GM12864 (cell line): Measurements from ENCODE around the gene SCAF8.

Source experiments
- DNase-seq: peaks from one replicate; pipeline ENCODE4 v3.0.0-alpha.2; 2011; ENCODE audit warnings: low read depth
- H3K4me3 ChIP-seq: 2 replicates; pipeline ENCODE4 v1.5.1; 2011; ENCODE audit warnings: mild to moderate bottlenecking, low read depth, low read length, control low read depth
- TF ChIP-seq, protein P1 (sequence below): IDR thresholded peaks from 2 replicates; pipeline ENCODE4 v1.5.1; 2011; ENCODE audit warnings: low read depth, mild to moderate bottlenecking, moderate library complexity, low read length, control low read depth, inconsistent platforms; ENCODE audit errors: missing control alignments

The SCAF8 gene

DNA sequence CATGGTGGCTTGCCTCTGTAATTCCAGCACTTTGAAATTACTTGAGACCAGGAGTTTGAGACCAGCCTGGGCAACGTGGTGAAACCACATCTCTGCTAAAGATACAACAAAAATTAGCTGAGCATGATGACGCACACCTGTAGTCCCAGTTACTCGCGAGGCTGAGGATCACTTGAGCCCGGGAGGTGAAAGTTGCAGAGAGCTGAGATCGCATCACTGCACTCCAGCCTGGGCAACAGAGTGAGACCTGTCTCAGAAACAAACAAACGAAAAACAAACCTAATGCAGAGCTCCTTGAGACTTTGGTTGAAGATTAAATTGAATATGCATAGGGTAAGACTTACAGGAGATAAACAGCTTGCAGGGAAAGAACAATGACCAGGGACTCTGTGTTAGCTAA, 80.8 kb downstream of the SCAF8 start:
- TF ChIP-seq, protein P1, sequence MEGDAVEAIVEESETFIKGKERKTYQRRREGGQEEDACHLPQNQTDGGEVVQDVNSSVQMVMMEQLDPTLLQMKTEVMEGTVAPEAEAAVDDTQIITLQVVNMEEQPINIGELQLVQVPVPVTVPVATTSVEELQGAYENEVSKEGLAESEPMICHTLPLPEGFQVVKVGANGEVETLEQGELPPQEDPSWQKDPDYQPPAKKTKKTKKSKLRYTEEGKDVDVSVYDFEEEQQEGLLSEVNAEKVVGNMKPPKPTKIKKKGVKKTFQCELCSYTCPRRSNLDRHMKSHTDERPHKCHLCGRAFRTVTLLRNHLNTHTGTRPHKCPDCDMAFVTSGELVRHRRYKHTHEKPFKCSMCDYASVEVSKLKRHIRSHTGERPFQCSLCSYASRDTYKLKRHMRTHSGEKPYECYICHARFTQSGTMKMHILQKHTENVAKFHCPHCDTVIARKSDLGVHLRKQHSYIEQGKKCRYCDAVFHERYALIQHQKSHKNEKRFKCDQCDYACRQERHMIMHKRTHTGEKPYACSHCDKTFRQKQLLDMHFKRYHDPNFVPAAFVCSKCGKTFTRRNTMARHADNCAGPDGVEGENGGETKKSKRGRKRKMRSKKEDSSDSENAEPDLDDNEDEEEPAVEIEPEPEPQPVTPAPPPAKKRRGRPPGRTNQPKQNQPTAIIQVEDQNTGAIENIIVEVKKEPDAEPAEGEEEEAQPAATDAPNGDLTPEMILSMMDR = no peak
- DNase-seq = peak; percentile 51
- H3K4me3 ChIP-seq = no peak overlapping the region

DNA sequence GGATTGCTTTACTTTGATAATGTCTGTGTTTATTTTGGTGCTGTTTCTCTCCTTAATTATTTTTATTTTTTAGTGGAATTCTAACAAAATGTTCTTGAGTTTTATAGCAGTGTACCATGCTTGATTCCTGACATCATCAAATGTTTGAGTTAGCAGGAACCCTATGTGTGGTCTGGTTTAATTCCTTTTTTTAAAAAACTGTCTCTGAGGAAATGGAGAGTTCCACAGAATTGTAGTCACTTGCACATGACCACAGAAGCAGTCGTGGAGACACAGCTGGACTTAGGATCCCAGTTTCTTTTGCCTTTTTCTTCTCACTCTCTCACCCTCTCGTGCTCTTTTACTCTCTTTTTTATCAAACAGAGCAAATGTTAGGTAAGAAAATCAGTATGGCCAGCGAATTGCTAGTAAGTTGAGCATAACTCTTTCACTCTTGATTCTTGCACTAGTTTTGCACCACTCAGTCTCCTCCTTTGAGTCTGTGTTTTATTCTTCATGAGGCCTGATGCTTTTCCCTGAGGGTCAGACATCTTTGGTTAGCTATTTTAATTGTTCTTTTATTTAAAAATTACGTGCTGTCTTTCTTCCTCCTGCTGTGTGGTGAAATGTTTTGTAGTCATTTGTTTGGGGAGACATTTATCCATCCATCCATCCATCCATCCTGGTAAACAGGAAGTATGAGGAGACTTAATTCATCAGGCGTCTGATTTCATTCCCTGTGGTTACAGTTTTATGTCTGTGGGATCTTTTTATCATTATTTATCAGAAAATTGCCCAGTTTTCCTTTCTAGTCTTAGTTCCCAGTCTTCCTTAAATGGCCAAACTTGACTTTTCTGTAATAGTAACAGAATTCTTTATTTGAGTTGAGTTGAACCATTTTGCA, 83.0 kb downstream of the SCAF8 start:
- TF ChIP-seq, protein P1 = no peak
- H3K4me3 ChIP-seq = no peak overlapping the region

DNA sequence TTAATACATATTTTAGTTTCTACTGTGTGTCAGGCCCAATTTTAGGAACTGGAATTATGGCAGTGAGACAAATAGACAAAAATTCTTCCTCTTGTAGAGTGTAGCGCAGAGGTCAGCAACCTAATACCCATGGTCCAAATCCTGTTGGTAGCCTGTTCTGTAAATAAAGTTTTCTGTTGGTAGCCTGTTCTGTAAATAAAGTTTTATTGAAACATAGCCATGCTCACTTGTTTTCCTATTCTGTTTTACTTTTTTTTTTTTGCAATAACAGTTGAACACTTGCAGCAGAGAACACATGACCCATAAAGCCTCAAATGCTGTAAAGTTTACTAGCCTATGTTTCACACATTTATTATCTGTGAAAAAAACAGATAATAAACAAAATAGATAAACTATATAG, 87.9 kb downstream of the SCAF8 start:
- TF ChIP-seq, protein P1 = no peak
- no peak overlapping the region for H3K4me3 ChIP-seq
- DNase-seq = no peak

More for the DNA sequence above, 83.0 kb downstream of the SCAF8 start:
- no peak for DNase-seq

DNA sequence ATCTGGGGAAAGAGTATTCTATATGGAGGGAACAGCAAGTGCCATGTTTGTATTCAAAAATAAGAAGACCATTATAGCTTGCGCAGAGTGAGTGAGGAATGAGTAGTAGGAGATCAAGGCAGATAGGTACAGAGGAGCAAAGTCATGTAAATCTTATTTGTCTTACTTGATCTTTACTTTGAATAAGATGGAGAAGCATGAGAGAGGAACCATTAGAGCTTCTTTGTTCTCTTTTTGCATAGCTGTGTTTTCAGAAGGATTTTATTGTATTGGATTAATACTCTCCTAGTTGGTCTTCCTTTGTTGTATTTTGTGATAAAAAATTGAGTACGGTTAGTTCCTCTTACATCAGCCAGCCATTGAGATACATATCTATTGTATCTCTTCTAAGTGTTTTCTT, 88.4 kb downstream of the SCAF8 start:
- no peak overlapping the region for H3K4me3 ChIP-seq
- TF ChIP-seq, protein P1 = no peak
- no peak for DNase-seq

DNA sequence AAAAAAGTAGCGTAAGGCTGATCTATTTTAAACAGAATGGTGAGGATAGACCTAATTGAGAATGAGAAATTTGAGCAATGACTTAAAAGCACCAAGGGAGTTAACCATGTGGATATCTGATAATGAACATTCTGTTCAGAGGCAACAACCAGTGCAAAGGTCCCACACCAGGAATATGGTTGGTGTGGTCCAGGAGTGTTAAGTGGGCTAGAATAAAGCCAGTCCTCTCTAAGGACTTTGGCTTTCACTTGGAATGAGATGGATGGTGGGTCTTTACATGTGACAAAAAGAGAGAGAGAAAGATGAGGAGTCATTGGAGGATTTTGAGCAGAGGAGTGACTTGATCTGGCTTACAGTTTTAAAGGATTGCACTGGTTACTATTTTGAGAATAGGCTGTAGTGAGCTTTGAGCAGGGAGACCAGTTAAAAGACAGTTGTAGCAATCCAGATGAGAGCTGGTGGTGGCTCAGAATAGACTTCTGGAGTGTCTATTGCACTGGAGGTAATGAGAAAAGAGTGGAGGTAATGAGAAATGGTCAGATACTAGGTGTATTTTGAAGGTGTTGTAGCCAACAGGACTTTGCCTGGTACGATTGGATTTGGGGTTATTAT, 89.8 kb downstream of the SCAF8 start:
- H3K4me3 ChIP-seq = no peak overlapping the region
- TF ChIP-seq, protein P1 = no peak
- no peak for DNase-seq

DNA sequence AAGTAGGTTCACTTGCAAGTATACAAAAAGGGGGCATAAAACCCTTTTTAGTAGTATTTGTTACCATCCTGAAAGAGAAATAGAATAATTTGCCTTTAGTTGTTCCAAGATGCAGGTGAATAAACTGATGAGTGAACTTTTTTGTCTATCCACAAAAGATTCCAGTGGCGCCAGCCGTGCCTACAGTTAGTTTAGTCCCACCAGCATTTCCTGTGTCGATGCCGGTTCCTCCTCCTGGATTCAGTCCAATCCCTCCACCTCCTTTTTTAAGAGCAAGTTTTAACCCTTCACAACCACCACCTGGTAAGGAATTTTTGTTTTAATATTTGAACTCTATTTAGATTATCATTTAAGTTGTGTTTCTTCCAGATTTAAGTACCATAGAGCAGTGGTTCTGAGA, 90.9 kb downstream of the SCAF8 start:
- DNase-seq = no peak
- TF ChIP-seq, protein P1 = no peak
- H3K4me3 ChIP-seq = no peak overlapping the region
